IPS DF 4.7 (cell line): Measurements from ENCODE around the gene MFSD2A.
A peak's percentile ranks its signal among the peaks of the same experiment; 100 is the strongest.
"Not testable (repeated sequence)": the region's sequence is repeated elsewhere in the genome, so short reads cannot be mapped to it uniquely, and the experiment has no call there.

ENCODE experiments used
- DNase-seq: peaks from one replicate; pipeline ENCODE4 v3.0.0-alpha.2; 2013; ENCODE audit warnings: low spot score; ENCODE audit errors: extremely low read depth

The MFSD2A gene

GRCh38 chr1:39954870-39955546, at the start of gene MFSD2A:
Gene MFSD2A, plus strand, starts transcription at chr1:39955145. Its CDS starts 148 bp downstream, at chr1:39955293.
- DNase-seq: peak; percentile 36

GRCh38 chr1:39905172-39905571, 49.8 kb upstream of the MFSD2A start:
- DNase-seq: no peak

- DNase-seq: no peak
Observed at GRCh38 chr1:39907528-39908453, 47.2 kb upstream of the MFSD2A start.

- no peak for DNase-seq
Observed at GRCh38 chr1:39908534-39908933, 46.4 kb upstream of the MFSD2A start.

GRCh38 chr1:39910263-39910662, 44.7 kb upstream of the MFSD2A start:
- DNase-seq: no peak

- not testable (repeated sequence) for DNase-seq
Observed at GRCh38 chr1:39913136-39913535, 41.8 kb upstream of the MFSD2A start.

GRCh38 chr1:39915499-39916129, 39.3 kb upstream of the MFSD2A start:
- no peak for DNase-seq

- DNase-seq: no peak
Observed at GRCh38 chr1:39917825-39918224, 37.1 kb upstream of the MFSD2A start.

- DNase-seq: peak; percentile 85
Observed at GRCh38 chr1:39919545-39919944, 35.4 kb upstream of the MFSD2A start.

GRCh38 chr1:39922251-39922688, 32.7 kb upstream of the MFSD2A start:
- peak; percentile 71 for DNase-seq

GRCh38 chr1:39925721-39926342, 29.1 kb upstream of the MFSD2A start:
- DNase-seq: no peak

GRCh38 chr1:39926343-39926793, 28.6 kb upstream of the MFSD2A start:
- DNase-seq: no peak

- DNase-seq: no peak
Observed at GRCh38 chr1:39926820-39927219, 28.1 kb upstream of the MFSD2A start.

GRCh38 chr1:39927538-39927937, 27.4 kb upstream of the MFSD2A start:
- DNase-seq: no peak

GRCh38 chr1:39928809-39929587, 25.9 kb upstream of the MFSD2A start:
- DNase-seq: no peak

- no peak for DNase-seq
Observed at GRCh38 chr1:39933956-39934941, 20.7 kb upstream of the MFSD2A start.

- no peak for DNase-seq
Observed at GRCh38 chr1:39936724-39937491, 18.0 kb upstream of the MFSD2A start.

- DNase-seq: no peak
Observed at GRCh38 chr1:39938856-39939255, 16.1 kb upstream of the MFSD2A start.

- no peak for DNase-seq
Observed at GRCh38 chr1:39940253-39940652, 14.7 kb upstream of the MFSD2A start.
